Measurements from ENCODE around the gene CCL3. TPM values are rescaled to one million over a fixed set of nuclear protein-coding genes. Genes with fewer than 3 reads are reported as not detected.
A peak's percentile ranks its signal among the peaks of the same experiment; 100 is the strongest.
"Not testable (repeated sequence)": the region's sequence is repeated elsewhere in the genome, so short reads cannot be mapped to it uniquely, and the experiment has no call there.

CCL3 gene
- not detected in 2 replicates for total RNA-seq

DNA sequence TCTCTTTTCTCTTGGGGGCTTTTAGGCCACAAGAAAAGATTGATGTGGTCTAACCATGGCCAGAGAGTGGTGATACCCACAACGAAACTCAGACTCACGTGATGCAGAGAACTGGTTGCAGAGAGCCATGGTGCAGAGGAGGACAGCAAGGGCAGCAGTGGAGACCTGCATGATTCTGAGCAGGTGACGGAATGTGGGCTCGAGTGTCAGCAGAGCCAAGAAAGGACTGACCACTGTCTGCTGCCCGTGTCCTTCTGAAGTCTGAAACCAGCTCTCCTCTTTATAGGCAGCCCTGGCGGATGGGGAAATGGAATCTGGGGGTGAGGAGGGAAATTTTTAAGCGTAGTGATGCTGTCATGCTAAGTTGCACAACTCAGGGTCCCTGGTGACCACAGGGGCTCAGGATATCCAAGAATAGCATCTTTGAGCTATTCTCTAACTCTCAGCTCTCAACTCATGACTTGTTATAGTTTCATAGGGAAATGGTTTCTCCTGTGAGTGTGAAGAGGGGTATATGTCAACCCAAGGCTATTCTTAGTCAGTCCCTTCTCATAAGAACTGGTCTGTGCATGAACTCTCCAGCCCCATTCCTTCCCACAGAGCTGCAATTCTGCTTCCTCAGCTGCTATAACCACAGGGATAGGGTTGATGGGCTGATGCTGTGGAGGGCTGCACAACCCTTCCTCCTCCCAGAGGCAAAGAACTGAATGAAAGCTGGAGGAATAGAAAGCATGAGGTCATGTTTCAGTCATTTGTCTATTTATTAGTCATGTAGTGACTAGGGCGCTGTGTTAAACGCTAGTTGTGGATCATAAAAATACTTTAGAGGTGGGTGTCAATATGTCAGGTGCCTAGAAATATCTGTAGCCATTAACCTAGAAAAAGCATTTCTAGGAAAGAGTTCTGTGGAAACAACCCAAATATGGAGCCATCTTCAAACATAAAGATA is at the start of gene CCL3:
CCL3 (minus strand) TSS at position 256 of the 949 bp plus-strand sequence; CDS start at position 171, 85 bp downstream.
- no peak for DNase-seq (ENCODE audit: low read depth)

DNA sequence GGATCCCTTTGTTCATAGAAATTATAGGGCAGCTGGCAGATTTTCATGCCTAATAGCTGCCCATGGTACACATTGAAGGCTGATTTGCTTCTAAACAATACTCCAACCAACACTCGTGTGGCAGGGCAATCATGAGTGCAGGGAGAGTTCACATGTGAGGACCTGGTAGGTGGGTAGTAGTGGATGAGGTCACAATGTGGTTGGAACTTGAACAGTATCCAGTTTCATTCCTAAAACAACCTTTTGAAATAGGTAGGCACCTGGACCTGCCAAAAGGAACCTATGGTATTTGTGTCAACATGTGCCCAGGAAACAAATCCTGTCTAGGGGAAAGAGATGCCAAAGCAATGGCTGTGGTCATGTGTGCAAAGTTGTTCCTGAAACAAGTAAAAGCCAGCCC is 46.5 kb upstream of the CCL3 start:
- no peak for DNase-seq (ENCODE audit: low read depth)

DNA sequence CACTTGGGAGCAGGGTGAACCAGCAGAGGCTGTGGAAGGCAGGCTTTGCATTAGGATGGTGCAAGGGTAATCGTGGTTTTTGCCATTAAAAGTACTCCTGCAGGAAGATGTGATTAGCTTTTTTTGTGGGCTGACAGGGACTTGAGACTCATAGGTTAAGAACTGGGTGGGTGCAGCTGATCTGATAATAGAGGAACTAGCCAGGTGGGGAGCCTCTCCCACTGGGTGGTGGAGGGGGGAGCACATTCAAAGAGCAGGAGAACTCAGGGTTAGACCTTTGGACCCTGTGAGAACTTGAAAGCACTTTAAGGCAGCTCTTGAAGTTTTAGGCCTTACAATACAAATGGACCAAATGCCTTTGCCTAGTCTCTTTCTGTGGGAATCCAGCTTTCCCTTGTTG is 46.1 kb upstream of the CCL3 start:
- DNase-seq (ENCODE audit: low read depth), result no peak

DNA sequence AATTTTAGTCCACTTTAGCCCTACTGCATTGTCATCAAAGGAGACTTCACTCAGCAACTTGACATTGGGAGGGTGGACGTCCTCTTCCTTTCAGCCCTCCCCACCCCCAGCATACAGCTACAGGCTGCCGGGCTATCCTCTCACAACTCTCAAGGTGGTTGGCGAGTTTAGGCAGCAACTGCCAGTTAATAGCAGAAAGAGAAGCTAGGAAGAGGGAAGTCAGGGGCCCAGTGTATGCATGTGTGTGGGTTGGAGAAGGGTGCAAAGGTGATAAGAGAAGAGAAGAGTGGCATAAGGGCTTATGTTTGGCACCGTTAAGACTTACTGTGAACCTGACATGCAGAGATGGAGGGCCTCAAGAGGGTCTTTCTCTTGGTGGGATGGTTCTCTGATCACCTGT is 45.5 kb upstream of the CCL3 start:
- DNase-seq (ENCODE audit: low read depth), result no peak

DNA sequence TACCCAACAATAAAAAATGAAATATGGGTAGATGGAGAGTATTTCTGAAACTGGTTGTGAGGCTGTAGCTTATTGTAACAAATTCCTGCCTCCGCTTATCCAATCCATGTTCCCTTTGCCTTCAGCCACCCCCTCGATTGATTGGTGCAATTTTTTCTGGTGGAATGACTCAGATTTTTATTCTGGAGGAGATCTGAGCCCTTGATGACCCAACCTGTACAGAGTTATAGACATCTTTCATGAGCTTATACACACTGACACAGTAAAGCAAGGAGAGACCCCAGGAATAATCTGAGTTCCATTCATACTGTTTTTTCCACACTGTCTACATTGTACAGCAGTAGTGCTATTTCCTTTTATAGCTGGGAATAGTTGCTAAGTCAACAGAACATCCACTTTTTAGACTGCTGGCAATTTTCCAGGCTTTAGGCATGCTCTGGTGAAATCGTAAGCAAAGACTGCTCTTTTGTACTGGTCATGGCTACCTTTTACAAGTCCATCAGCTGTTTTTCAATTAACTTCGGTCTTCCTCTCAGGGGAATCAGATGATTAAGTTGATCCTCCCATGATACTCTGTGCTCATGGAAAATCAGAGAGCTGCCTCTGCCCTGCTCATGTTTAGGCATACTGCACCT is 43.8 kb upstream of the CCL3 start:
- DNase-seq (ENCODE audit: low read depth), result peak; percentile 22

DNA sequence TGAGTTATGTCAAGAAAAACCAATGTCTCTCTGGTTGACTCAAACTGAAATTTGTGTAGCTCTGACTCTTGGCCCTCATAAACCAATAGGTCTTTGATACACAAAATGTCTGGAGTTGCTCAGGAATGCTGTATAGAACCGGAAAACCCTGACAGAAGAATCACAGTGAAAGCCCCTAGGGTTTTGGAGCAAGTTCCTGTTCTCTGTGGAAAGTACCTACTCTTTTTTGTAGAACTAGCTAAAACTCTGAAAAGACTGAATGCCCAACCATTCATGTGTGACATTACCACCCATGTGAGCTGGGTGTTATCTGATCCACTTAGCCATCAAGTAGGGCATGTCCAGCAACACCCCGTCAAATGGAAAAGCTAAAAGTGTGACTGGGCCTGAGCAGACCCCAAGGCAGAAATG is 42.5 kb upstream of the CCL3 start:
- DNase-seq (ENCODE audit: low read depth), result no peak

DNA sequence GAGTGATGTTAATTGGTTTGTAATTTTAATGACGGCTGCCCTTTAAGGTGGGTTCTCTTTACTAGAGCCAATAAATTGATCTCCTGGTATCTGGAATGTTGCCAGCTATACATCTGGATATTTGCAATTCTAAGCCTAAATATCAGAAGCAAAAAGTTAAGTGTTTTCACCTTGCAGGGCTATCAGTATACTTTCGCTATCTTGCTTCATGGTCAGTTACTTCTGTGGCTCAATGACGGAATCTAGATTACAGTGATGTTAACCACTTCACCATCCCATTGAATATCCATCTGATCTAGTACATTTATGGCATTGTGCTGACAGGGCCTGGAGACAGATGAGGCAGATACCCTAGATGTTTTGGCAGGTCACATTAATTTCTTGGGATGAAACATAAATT is 42.0 kb upstream of the CCL3 start:
- no peak for DNase-seq (ENCODE audit: low read depth)

DNA sequence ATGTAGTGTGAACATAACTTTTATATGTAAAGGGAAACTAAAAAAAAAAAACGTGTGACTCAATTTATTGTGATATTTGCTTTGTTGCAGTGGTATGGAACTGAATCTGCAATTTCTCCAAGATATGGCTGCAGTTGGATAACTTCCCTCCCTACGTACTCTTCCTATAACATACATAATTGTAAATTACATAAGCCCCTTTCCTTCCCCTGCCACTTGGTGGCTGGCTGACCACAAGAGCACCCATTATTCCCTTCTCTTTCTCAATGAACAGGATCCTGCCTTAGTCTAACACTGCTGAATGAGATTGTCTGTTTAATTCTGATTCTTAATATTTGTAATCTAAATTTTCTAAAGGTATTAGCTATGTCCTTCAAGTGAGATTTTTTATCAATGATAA is 41.5 kb upstream of the CCL3 start:
- DNase-seq (ENCODE audit: low read depth), result no peak

DNA sequence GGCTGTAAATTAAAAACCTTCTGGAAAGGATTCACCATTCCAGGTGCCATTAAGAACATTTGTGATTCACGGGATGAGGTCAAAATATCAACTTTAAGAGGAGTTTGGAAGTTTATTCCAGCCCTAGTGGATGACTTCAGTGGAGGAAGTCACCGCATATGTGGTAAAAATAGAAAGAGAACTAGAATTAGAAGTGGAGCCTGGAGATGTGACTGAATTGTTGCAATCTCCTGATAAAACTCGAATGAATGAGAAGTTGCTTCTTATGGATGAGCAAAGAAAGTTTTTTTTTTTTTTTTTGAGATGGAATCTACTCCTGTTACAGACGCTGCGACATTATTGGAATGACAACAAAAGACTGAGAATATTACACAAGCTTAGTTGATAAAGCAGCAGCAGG is 40.4 kb upstream of the CCL3 start:
- DNase-seq (ENCODE audit: low read depth), result no peak

DNA sequence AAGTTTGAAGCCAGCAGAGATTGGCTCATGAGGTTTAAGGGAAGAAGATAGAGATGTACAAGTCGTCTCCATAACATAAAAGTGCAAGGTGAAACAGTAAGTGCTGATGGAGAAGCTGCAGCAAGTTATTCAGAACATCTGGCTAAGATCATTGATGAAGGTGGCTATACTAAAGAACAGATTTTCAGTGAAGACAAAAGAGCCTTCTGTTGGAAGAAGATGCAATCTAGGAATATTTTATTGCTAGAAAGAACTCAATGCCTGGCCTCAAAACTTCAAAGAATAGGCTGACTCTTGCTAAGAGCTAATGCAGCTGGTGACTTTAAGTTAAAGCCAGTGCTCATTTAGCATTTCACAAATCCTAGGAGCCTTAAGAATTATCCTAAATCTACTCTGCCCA is 39.7 kb upstream of the CCL3 start:
- no peak for DNase-seq (ENCODE audit: low read depth)

DNA sequence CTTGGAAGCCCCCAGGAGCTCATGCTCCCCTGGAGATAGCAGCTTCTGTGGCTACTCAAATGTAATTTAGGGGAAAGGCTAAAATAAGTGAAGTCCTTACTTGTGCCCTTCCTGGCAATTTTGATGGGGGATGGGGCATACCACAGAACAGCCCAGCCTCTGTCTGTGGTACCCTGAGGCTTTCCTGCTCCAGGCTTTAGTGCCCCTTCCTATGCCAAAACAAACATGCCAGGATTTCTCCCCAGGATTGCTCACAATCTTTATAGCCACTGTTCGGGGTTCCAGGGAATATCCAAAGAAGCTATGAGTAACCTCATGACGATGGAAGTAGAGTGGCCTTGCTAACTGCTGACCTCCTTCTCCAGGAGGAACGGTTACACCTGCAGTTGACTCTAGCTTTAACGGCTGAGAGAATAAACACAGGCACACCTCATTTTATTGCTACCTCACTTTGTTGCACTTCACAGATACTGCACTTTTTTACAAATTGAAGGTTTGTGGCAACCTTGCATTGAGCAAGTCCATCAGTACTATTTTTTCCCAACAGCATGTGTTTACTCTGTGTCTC is 38.6 kb upstream of the CCL3 start:
- DNase-seq (ENCODE audit: low read depth), result no peak

DNA sequence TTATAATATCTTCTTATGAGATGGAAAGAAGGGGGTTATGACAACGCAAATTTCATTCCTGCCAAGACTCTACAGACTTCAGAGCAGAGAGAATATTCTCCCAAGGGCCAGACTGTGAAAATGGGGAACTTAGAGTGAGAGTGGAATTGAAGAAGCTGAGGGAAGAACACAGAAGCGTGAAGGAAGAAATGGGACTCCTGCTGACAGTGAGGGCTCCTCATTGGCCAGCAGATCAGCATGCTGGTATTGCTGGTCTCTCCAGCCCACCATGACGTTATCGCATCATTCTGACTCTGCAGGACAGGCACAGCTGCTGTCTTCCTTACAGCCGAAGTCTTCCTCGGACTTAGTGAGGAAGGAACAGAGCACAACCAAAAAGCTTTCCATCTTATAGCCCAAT is 38.0 kb upstream of the CCL3 start:
- no peak for DNase-seq (ENCODE audit: low read depth)

DNA sequence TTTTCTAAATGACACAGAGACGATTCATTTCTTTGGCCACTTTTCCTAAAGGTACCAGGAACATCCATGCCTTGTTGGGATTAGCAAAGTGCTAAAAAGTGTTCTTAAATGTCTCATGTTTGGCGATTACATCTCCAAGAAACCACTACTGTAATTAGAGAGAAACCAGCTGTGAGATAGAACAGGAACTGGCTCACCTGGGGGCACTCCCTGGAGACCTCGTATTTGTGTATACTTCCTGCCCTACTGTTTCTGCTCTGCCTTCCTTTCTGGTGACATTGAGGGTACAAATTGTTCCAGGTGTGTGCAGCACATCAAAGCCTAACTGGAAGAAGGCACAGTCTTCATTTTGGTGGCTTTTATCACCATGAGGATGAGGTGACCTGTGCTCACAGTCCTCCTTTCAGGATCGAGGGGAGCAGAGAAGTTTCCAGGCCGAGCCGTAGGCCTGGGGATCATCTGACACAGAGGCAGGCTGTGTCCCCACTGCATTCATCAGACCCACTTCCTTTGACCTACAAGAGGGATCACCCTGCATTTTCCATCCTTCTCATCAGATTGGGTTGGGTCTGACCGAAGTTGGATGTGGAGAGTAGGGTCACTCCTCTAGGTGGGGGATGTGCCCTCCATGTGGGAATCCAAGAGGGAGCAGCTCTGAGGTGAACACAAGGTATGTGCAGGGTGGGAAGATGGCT is 37.4 kb upstream of the CCL3 start:
- DNase-seq (ENCODE audit: low read depth), result no peak

DNA sequence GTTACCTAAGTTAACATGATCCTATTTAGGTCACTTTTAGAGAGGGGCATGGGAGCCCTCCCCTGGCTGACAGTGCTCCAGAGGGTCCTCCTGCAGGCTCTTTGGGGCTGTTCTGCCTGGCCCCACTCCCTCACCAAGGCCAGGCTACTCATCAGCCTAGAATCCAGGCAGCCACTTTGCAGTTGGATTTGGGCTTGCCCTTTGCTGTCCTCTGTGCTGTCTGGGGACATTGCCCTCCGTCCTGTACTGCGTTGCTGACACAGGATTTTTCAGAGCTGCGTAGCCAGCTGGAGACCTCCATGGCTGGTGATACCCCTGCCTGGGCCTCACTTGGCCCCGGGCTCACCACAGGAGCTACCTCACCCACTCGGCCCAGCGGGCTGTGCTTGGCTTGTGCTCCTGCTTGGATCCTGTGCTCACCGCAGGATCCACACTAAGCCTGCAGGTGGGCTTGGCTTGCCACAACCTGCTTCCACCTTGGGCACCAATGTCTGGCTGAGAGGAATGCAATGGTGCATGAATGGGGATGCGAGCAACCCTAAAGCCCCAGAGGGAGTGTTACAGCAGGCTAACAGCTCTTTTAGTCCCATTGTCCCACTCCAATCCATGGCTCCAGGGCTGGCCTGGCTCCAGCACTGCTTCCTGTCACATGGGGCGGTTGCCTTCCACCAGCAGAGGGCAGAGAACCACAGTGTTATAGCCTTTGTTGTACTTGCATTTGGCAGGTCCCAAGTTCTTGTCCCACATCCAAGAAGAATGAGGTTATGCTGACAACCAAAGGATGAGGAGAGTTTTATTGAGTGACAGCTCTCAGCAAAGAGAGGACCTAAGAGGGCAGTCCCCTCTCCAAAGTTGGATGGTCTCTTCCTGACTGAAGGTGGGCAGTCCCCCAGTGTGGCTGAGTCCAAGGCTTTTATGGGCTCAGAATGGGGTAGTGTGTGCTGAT is 35.2 kb upstream of the CCL3 start:
- DNase-seq (ENCODE audit: low read depth), result no peak

DNA sequence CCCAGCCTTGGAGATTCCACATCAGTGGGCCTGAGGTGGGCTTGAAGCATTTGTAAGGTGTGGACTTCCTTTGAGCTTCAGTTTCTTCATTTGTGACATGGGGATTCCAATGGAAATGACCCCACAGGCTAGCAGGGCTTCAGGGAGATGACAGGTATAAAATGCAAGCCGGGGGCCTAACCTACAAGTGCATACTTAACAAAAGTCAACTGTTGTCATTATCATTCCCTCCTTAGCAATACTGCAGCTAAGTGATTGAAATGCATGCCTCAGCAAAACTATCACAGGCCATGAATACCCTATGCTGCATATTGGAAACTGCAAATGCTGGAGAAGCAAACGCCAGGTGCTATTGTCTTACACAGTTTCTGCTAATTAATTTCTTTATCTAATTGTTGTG is 33.5 kb upstream of the CCL3 start:
- DNase-seq (ENCODE audit: low read depth), result no peak

DNA sequence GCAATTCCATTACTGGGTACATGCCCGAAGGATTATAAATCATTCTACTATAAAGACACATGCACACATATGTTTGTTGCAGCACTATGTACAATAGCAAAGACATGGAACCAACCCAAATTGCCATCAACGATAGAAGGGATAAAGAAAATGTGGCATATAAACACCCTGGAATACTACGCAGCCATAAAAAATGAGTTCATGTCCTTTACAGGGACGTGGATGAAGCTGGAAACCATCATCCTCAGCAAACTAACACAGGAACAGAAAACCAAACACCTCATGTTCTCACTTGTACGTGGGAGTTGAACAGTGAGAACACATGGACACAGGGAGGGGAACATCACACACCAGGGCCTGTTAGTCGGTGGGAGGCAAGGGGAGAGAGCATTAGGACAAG is 31.2 kb upstream of the CCL3 start:
- DNase-seq (ENCODE audit: low read depth), result not testable (repeated sequence)

DNA sequence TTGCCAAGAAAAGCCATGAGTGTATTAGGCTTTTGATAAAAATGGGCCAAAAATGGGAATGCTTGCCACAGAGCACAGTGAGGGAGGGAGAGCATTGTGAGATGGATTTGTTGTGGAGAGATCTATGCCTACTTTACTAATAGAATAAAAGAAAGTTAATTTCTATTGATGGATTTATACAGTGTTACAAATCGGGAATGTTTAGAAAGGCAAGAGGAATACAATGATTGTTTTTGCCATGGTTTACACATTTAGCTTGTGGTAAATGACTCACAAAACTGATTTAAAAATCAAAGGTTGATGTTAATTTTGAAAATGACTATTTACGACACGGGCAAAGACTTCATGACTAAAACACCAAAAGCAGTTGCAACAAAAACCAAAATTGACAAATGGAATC is 30.3 kb upstream of the CCL3 start:
- no peak for DNase-seq (ENCODE audit: low read depth)

DNA sequence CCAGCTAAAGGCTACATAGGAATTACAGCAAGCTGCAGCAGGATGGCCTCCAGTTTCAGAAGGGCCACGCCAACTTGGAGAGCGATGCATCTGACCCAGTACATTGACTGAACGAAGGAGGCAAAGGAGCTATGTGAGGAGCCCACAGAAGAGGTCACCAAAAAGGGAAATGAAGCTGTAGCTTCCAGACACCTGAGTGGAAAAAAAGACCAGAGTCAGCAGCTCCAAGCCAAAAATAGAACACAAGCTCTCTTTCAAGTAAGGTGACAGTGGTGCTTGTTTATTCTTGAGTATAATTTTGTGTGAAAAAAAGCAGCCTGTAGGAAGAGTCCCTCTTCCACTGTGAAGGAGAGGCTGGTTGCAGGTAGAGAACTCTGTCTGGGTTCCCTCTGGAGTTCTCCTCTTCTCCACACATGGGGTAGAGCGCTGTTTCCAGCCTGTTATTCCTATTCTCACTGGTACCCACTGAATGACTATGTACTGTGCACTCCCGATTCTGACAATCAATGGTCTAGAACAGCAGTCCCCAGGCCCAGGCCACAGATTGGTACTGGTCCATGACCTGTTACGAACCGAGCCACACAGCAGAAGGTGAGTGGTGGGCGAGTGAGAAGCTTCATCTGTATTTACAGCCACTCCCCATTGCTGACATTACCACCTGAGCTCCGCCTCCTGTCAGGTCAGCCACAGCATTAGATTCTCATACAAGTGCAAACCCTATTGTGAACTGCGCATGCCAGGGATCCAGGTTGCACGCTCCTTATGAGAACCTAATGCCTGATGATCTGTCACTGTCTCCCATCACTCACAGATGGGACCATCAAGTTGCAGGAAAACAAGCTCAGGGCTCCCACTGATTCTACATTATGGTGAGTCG is 28.8 kb upstream of the CCL3 start:
- no peak for DNase-seq (ENCODE audit: low read depth)

DNA sequence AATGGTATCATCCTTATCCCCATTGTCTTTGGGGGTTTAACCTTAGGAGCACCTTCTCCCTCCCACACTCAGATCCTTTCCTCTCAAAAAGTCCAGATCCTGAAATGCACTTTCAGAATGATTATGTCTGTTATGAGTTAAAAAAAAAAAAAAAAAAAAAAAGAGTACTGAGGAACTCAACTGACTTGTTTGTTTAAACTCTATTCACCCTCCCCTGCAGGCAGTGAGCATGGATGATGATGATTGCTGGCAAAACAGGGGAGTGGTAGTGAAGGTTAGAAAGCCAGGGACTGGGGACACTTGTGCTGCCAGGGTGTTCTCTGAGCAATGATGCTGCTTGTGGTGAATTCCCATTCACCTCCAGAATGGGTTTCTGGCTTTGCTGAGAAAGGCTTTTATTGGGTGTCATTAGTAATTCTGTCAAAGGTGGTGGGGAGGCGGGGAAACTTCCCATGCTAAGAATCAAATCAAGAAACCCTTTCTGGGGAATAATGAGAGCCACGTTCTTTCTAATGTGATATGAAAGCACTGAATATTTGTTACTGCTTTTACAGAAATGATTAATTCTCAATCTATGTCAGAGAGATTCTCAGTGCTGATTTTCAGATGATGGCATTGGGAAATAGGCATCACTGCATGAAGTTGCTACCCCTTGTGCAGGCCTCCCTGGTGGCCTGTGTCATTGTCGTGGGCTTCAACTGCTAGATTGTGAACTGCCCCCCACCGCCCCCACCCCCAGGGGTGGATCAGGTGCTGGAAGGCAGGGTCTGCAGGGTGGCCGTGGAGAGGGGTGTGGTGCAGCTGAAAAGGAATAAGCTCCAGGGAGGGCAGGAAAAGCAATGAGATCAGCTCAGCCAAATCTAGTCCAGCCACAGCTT is 27.8 kb upstream of the CCL3 start:
- no peak for DNase-seq (ENCODE audit: low read depth)

Measured in renal cortical epithelial cell (primary cell).